HCT116 (cell line): ENCODE results near the gene TTLL9. TPM values are rescaled to one million over a fixed set of nuclear protein-coding genes. Genes with fewer than 3 reads are reported as not detected.

Experiments used
- ATAC-seq: fragments of 200-7000 bp; cut with Tn5 transposase; 2 replicates; pipeline ENCODE4 v1.9.1; 2020; ENCODE audit warnings: mild to moderate bottlenecking, moderate library complexity
- BruUV-seq: library from RNA; stranded (reverse); fragments of 400-500 nt; replicated peaks from 2 replicates; lab custom pipeline; 2021; lab: Mats Ljungman, UMichigan
- CTCF ChIA-PET: fragments of 300-600 bp; sonication (Branson Sonifier 250); formaldehyde crosslinking; loops from one replicate; lab custom pipeline; 2021; ENCODE audit warnings: antibody characterized with exemption; lab: Charles Lee
- POLR2A ChIA-PET: fragments of 300-600, 350-600 bp; sonication (Branson Sonifier 250); formaldehyde crosslinking; loops from one replicate; lab custom pipeline; 2021; ENCODE audit warnings: antibody characterized with exemption; lab: Charles Lee
- RAD21 ChIA-PET, 2 experiments: fragments of 300-600 bp; sonication (Branson Sonifier 250); formaldehyde crosslinking; loops; one replicate each; lab custom pipeline; 2023; ENCODE audit warnings: low total read pairs in 2 of 2; ENCODE audit not compliant: uncharacterized antibody in 2 of 2, unreplicated experiment in 2 of 2, low non-redundant PET in 1 of 2; lab: Charles Lee
- DNase-seq: peaks from one replicate; pipeline ENCODE4 v3.0.0-alpha.2; 2010; ENCODE audit warnings: low read depth, low spot score
- H2AFZ ChIP-seq: fragments of 200-600 bp; shearing (Covaris generic), sonication (generic); 2 replicates; pipeline ENCODE4 v1.6.1; 2017; ENCODE audit warnings: low read depth, mixed run types, mixed read lengths, antibody characterized with exemption, low read length; ENCODE audit not compliant: poor library complexity, severe bottlenecking
- H3K27ac ChIP-seq: 2 replicates; pipeline ENCODE4 v1.5.1; 2012; ENCODE audit warnings: low read depth, low read length
- H3K27me3 ChIP-seq: fragments of 200-600 bp; sonication (generic); 2 replicates; pipeline ENCODE4 v1.6.1; 2016; ENCODE audit warnings: mixed run types, low read length, mixed read lengths; ENCODE audit not compliant: insufficient read depth
- H3K36me3 ChIP-seq, 2 experiments: fragments of 200-500 bp in 1 of 2; fragments of 200-600 bp in 1 of 2; sonication (Bioruptor generic) in 1 of 2; sonication (generic) in 1 of 2; 2 replicates each; pipeline versions ENCODE4 v1.5.1 to v1.6.1; 2014 to 2016; ENCODE audit warnings: low read length in 2 of 2, inconsistent platforms in 1 of 2, mixed read lengths in 1 of 2, mixed run types in 1 of 2; ENCODE audit not compliant: insufficient read depth in 2 of 2, control insufficient read depth in 1 of 2
- H3K4me1 ChIP-seq, 2 experiments: fragments of 200-600 bp in 1 of 2; sonication (generic) in 1 of 2; 2 replicates each; pipeline versions ENCODE4 v1.5.1 to v1.6.1; 2012 to 2017; ENCODE audit warnings: low read length in 2 of 2, inconsistent platforms in 1 of 2, mild to moderate bottlenecking in 1 of 2, mixed read lengths in 1 of 2, mixed run types in 1 of 2, moderate library complexity in 1 of 2; ENCODE audit not compliant: insufficient read depth in 2 of 2, control insufficient read depth in 1 of 2
- H3K4me2 ChIP-seq: fragments of 200-600 bp; sonication (generic); 2 replicates; pipeline ENCODE4 v1.6.1; 2017; ENCODE audit warnings: mixed run types, low read length, mixed read lengths
- H3K4me3 ChIP-seq, 2 experiments: fragments of 200-600 bp in 1 of 2; sonication (generic) in 1 of 2; replicated peaks in 1 of 2; 2 replicates each; pipeline ENCODE4 v1.5.1; 2011 to 2016; ENCODE audit warnings: low read length in 2 of 2, control low read depth in 1 of 2, low read depth in 1 of 2, mild to moderate bottlenecking in 1 of 2, mixed read lengths in 1 of 2, mixed run types in 1 of 2
- H3K79me2 ChIP-seq: fragments of 200-600 bp; sonication (generic); 2 replicates; pipeline ENCODE4 v1.6.1; 2017; ENCODE audit warnings: mild to moderate bottlenecking, mixed run types, low read length, moderate library complexity, mixed read lengths; ENCODE audit not compliant: insufficient read depth
- H3K9ac ChIP-seq: fragments of 200-600 bp; sonication (generic); 2 replicates; pipeline ENCODE4 v1.6.1; 2016; ENCODE audit warnings: low read length, mixed read lengths
- H3K9me2 ChIP-seq: fragments of 200-600 bp; sonication (generic), shearing (Covaris generic); 2 replicates; pipeline ENCODE4 v1.6.1; 2017; ENCODE audit warnings: mixed run types, mild to moderate bottlenecking, moderate library complexity; ENCODE audit not compliant: insufficient read depth
- H3K9me3 ChIP-seq, 2 experiments: fragments of 200-500 bp in 1 of 2; fragments of 200-600 bp in 1 of 2; sonication (Bioruptor generic) in 1 of 2; sonication (generic) in 1 of 2; 2 replicates each; pipeline ENCODE4 v1.6.1; 2014 to 2017; ENCODE audit warnings: low read length in 2 of 2, mixed read lengths in 2 of 2, inconsistent platforms in 1 of 2, low read depth in 1 of 2, mild to moderate bottlenecking in 1 of 2, mixed run types in 1 of 2, moderate library complexity in 1 of 2; ENCODE audit not compliant: control insufficient read depth in 1 of 2, insufficient read depth in 1 of 2
- H4K20me1 ChIP-seq: fragments of 200-600 bp; sonication (generic), shearing (Covaris generic); 2 replicates; pipeline ENCODE4 v1.6.1; 2017; ENCODE audit warnings: mixed run types, mild to moderate bottlenecking, moderate library complexity; ENCODE audit not compliant: insufficient read depth
- CBX3 ChIP-seq: IDR thresholded peaks from 2 replicates; pipeline ENCODE4 v1.6.1; 2012; ENCODE audit warnings: low read depth
- CEBPB ChIP-seq: IDR thresholded peaks from 2 replicates; pipeline ENCODE4 v1.6.1; 2012; ENCODE audit warnings: low read depth
- CTCF ChIP-seq, 3 experiments: fragments of 200-600 bp in 1 of 3; sonication (generic) in 1 of 3; IDR thresholded peaks in 2 of 3; conservative IDR thresholded peaks in 1 of 3; 2 replicates each; pipeline ENCODE4 v1.5.1; 2012 to 2017; ENCODE audit warnings: low read depth in 2 of 3, low read length in 2 of 3, antibody characterized with exemption in 1 of 3, borderline replicate concordance in 1 of 3, control low read depth in 1 of 3, mild to moderate bottlenecking in 1 of 3, mixed read lengths in 1 of 3, mixed run types in 1 of 3, moderate library complexity in 1 of 3; ENCODE audit not compliant: insufficient read depth in 1 of 3
- POLR2A ChIP-seq: IDR thresholded peaks from 2 replicates; pipeline ENCODE4 v1.7.0; 2011; ENCODE audit warnings: borderline replicate concordance; ENCODE audit not compliant: insufficient read depth, insufficient read length; ENCODE audit errors: extremely low read depth
- RAD21 ChIP-seq: IDR thresholded peaks from 2 replicates; pipeline ENCODE4 v1.6.1; 2012; ENCODE audit warnings: low read depth, mild to moderate bottlenecking
- TCF7L2 ChIP-seq: IDR thresholded peaks from 2 replicates; pipeline ENCODE4 v1.7.0; 2011; ENCODE audit warnings: borderline replicate concordance, inconsistent platforms; ENCODE audit not compliant: insufficient read depth, insufficient read length; ENCODE audit errors: extremely low read depth
- ZBTB33 ChIP-seq: IDR thresholded peaks from 2 replicates; pipeline ENCODE4 v1.6.1; 2011; ENCODE audit warnings: mild to moderate bottlenecking, low read length, moderate library complexity; ENCODE audit not compliant: insufficient replicate concordance; ENCODE audit errors: extremely low read depth
- intact Hi-C: fragments of 100-400 bp; cut with micrococcal nuclease; formaldehyde crosslinking; loops from 2 replicates; pipeline ENCODE4 v1.10.0; 2022
- total RNA-seq: library from RNA; stranded (reverse); gene quantifications from one replicate; pipeline ENCODE4 v1.2.1, GENCODE V29; 2021; ENCODE audit not compliant: unreplicated experiment

TTLL9 gene
- total RNA-seq, 1 experiment from 2014 or later, result not detected

- Histone ChIP-seq H3K27me3 (peaks cover 48% of the 10 kb centered on the region), H2AFZ (no peak overlapping the region), H3K4me1 (peaks cover 0 to 4% of the 10 kb centered on the region in 2 experiments; a peak in 2 of 4 replicates), H3K27ac (no peak overlapping the region), H3K9me2 (no peaks in the 10 kb centered on the region), H3K36me3 (no peaks in the 10 kb centered on the region; a peak in 1 of 4 replicates), H3K9ac (no peak overlapping the region), H3K4me3 (no peak overlapping the region), H3K9me3 (no peaks in the 10 kb centered on the region), H3K4me2 (no peak overlapping the region), H4K20me1 (no peaks in the 10 kb centered on the region), H3K79me2 (no peaks in the 10 kb centered on the region; the same call in 1 of the 2 replicates)
- ChIA-PET POLR2A (interaction anchor here (0.5 kb wide), 1 partner anchor 379 kb away, joined by 4 read pairs; no protein-coding TSS in a partner anchor), CTCF (interaction anchor here (1.4 kb wide), 1 partner anchor 104 kb away, joined by 3 read pairs; no protein-coding TSS in a partner anchor), RAD21 (no interaction called here)
- BruUV-seq, result no TSS peak
- intact Hi-C loops, result no loop called here
- no peak for TF ChIP-seq POLR2A
- DNase-seq (no peak), ATAC-seq (no peak)
Observed at GRCh38 chr20:31956556-31957526, 86.4 kb downstream of the TTLL9 start.

- Histone ChIP-seq H3K9me2 (no peaks in the 10 kb centered on the region), H3K79me2 (no peaks in the 10 kb centered on the region), H3K9ac (no peak overlapping the region), H3K9me3 (no peaks in the 10 kb centered on the region), H4K20me1 (no peaks in the 10 kb centered on the region), H2AFZ (no peak overlapping the region), H3K4me1 (no peaks in the 10 kb centered on the region), H3K27ac (no peak overlapping the region), H3K36me3 (no peaks in the 10 kb centered on the region), H3K4me3 (no peak overlapping the region), H3K27me3 (peaks cover 84% of the 10 kb centered on the region), H3K4me2 (no peak overlapping the region)
- POLR2A ChIA-PET, result no interaction called here
- no TSS peak for BruUV-seq
- RAD21 ChIA-PET, result no interaction called here
- ATAC-seq (no peak), DNase-seq (no peak)
- no peak for TF ChIP-seq RAD21
- no peak for TF ChIP-seq TCF7L2
- no peak for TF ChIP-seq CBX3
- TF ChIP-seq CEBPB, result no peak
- no peak for TF ChIP-seq CTCF (IDR thresholded peaks at IDR 0.05 in 2 of 3, conservative IDR thresholded peaks at IDR 0.05 in 1 of 3; ENCODE audit: borderline replicate concordance in 1 of 3, insufficient read depth in 1 of 3, low read depth in 2 of 3, low read length in 2 of 3)
- TF ChIP-seq ZBTB33, result no peak
- CTCF ChIA-PET, result interaction anchor here (1.6 kb wide), 1 partner anchor 10 kb away, joined by 10 read pairs; the partner anchor contains the start of gene PDRG1
- intact Hi-C loops, result no loop called here
Observed at GRCh38 chr20:31962761-31963160, 92.3 kb downstream of the TTLL9 start.
